Osteoblast (primary cell): ENCODE measurements around the gene TNFRSF1A. TPM values are rescaled to one million over a fixed set of nuclear protein-coding genes. Genes with fewer than 3 reads are reported as not detected.
A peak's percentile ranks its signal among the peaks of the same experiment; 100 is the strongest.

Experiments used
- DNase-seq: peaks from one replicate; pipeline ENCODE4 v3.0.0; 2011; ENCODE audit warnings: low spot score, mixed read lengths; ENCODE audit not compliant: insufficient read length; ENCODE audit errors: missing footprints
- H2AFZ ChIP-seq: 2 replicates; pipeline ENCODE4 v1.6.0; 2011; ENCODE audit warnings: mild to moderate bottlenecking, low read length
- H3K27ac ChIP-seq: 2 replicates; pipeline ENCODE4 v1.5.1; 2011; ENCODE audit warnings: mild to moderate bottlenecking, low read depth, low read length, moderate library complexity
- H3K27me3 ChIP-seq: 2 replicates; pipeline ENCODE4 v1.6.0; 2012; ENCODE audit warnings: mild to moderate bottlenecking, control low read depth, inconsistent platforms, low read length, moderate library complexity; ENCODE audit not compliant: insufficient read depth
- H3K36me3 ChIP-seq: 2 replicates; pipeline ENCODE4 v1.5.1; 2011; ENCODE audit warnings: mild to moderate bottlenecking, low read length, control low read depth, moderate library complexity; ENCODE audit not compliant: insufficient read depth
- H3K4me1 ChIP-seq: 2 replicates; pipeline ENCODE4 v1.5.1; 2011; ENCODE audit warnings: mild to moderate bottlenecking, low read length, control low read depth, moderate library complexity; ENCODE audit not compliant: insufficient read depth
- H3K4me2 ChIP-seq: 2 replicates; pipeline ENCODE4 v1.6.0; 2011; ENCODE audit warnings: mild to moderate bottlenecking, low read length; ENCODE audit not compliant: insufficient read depth
- H3K4me3 ChIP-seq: fragments of 200-600 bp; sonication (generic); 3 replicates; pipeline ENCODE4 v1.5.1; 2012; ENCODE audit warnings: mild to moderate bottlenecking, low read length, inconsistent platforms; ENCODE audit not compliant: insufficient read depth
- H3K79me2 ChIP-seq: 2 replicates; pipeline ENCODE4 v1.6.0; 2012; ENCODE audit warnings: mild to moderate bottlenecking, low read length, control low read depth, inconsistent platforms; ENCODE audit not compliant: insufficient read depth
- H3K9me3 ChIP-seq: 2 replicates; pipeline ENCODE4 v1.5.1; 2011; ENCODE audit warnings: low read depth, low read length, control low read depth
- H4K20me1 ChIP-seq: 2 replicates; pipeline ENCODE4 v1.6.0; 2012; ENCODE audit warnings: mild to moderate bottlenecking, low read length, control low read depth; ENCODE audit not compliant: insufficient read depth
- CTCF ChIP-seq: IDR thresholded peaks from 2 replicates; pipeline ENCODE4 v1.5.1; 2011; ENCODE audit warnings: mild to moderate bottlenecking, low read depth, low read length, moderate library complexity; ENCODE audit errors: extremely low read depth
- small RNA-seq: library from RNA; depleted of rRNA; stranded (forward); fragments of <200 nt; gene quantifications from one replicate; pipeline ENCODE3, GENCODE V24; 2012
- total RNA-seq: library from RNA; depleted of rRNA; stranded (reverse); fragments of >200 nt; gene quantifications from 2 replicates; pipeline ENCODE4 v1.2.3, GENCODE V29; 2012

The TNFRSF1A gene
- total RNA-seq, 1 donor: 228 TPM

GRCh38 chr12:6279256-6279628 lies 62.6 kb downstream of the TNFRSF1A start:
- peaks cover 31% of the 10 kb centered on the region for H3K4me1 ChIP-seq
- no peak for TF ChIP-seq CTCF
- no peaks in the 10 kb centered on the region for H3K9me3 ChIP-seq
- peak overlapping the region; percentile 79 for H3K4me2 ChIP-seq
- peak overlapping the region; percentile 63 for H3K27ac ChIP-seq
- no peak overlapping the region for H2AFZ ChIP-seq
- H4K20me1 ChIP-seq: no peaks in the 10 kb centered on the region
- no peak overlapping the region for H3K4me3 ChIP-seq
- H3K27me3 ChIP-seq: no peaks in the 10 kb centered on the region
- no peaks in the 10 kb centered on the region for H3K36me3 ChIP-seq
- peak; percentile 13 for DNase-seq
- H3K79me2 ChIP-seq: no peaks in the 10 kb centered on the region

Small RNA genes lying within 50 kb of the gene (small RNA-seq; reads per million reads assigned to genes)
- not detected for gene RN7SL391P

Other genes starting within 250 kb of the TNFRSF1A start
- 0.29 and 0.72 TPM in 2 replicates for gene VWF, start 217.4 kb downstream of the TNFRSF1A start, total RNA-seq
- gene CD9, start 141.7 kb downstream of the TNFRSF1A start, total RNA-seq: 19.4 and 34.4 TPM in 2 replicates
- gene PLEKHG6, start 31.4 kb downstream of the TNFRSF1A start, total RNA-seq: not detected in 2 replicates
- gene SCNN1A, start 33.5 kb upstream of the TNFRSF1A start, total RNA-seq: under 0.01 and 0.36 TPM in 2 replicates
- 110 and 121 TPM in 2 replicates for gene LTBR, start 42.1 kb upstream of the TNFRSF1A start, total RNA-seq
- not detected in 2 replicates for gene CD27, start 102.9 kb upstream of the TNFRSF1A start, total RNA-seq
- gene TAPBPL, start 110.0 kb upstream of the TNFRSF1A start, total RNA-seq: 11.8 and 13.8 TPM in 2 replicates
- gene VAMP1, start 128.6 kb upstream of the TNFRSF1A start, total RNA-seq: 6.5 and 9.1 TPM in 2 replicates
- 58.3 and 68.8 TPM in 2 replicates for gene MRPL51, start 151.2 kb upstream of the TNFRSF1A start, total RNA-seq
- gene NCAPD2, start 152.0 kb upstream of the TNFRSF1A start, total RNA-seq: 19.4 and 21.0 TPM in 2 replicates
- 4,846 and 5,173 TPM in 2 replicates for gene GAPDH, start 192.4 kb upstream of the TNFRSF1A start, total RNA-seq
- 12.7 and 13.4 TPM in 2 replicates for gene IFFO1, start 214.0 kb upstream of the TNFRSF1A start, total RNA-seq
- gene NOP2, start 226.2 kb upstream of the TNFRSF1A start, total RNA-seq: 18.3 and 21.4 TPM in 2 replicates